EH (cell line): Measurements from ENCODE around the gene AKR1C1.
"Not testable (repeated sequence)": the region's sequence is repeated elsewhere in the genome, so short reads cannot be mapped to it uniquely, and the experiment has no call there.

Source experiments
- DNase-seq: peaks from one replicate; pipeline ENCODE4 v3.0.0-alpha.2; 2015; ENCODE audit warnings: low read depth

The AKR1C1 gene

GRCh38 chr10:4983615-4984216 is 20.5 kb downstream of the AKR1C1 start:
- no peak for DNase-seq

- DNase-seq = no peak
These were observed 21.0 kb downstream of the AKR1C1 start for GRCh38 chr10:4984223-4984622.

- peak; percentile 4 for DNase-seq
These were observed 21.9 kb downstream of the AKR1C1 start for GRCh38 chr10:4984971-4985594.

GRCh38 chr10:4988000-4988641 is 24.9 kb downstream of the AKR1C1 start:
- DNase-seq = not testable (repeated sequence)

GRCh38 chr10:4990217-4990616 is 27.0 kb downstream of the AKR1C1 start:
- no peak for DNase-seq

- DNase-seq = not testable (repeated sequence)
These were observed 28.2 kb downstream of the AKR1C1 start for GRCh38 chr10:4991463-4991862.

- not testable (repeated sequence) for DNase-seq
These were observed 29.3 kb downstream of the AKR1C1 start for GRCh38 chr10:4992564-4992963.

- not testable (repeated sequence) for DNase-seq
These were observed 31.0 kb downstream of the AKR1C1 start for GRCh38 chr10:4994260-4994659.

GRCh38 chr10:4998671-4999070 is 35.5 kb downstream of the AKR1C1 start:
- DNase-seq = no peak

GRCh38 chr10:5002013-5002727 is 39.0 kb downstream of the AKR1C1 start:
- no peak for DNase-seq

- peak; percentile 9 for DNase-seq
These were observed 40.2 kb downstream of the AKR1C1 start, which contains the start of gene AKR1C2 for GRCh38 chr10:5003127-5004029. AKR1C2 (minus strand) TSS chr10:5003857; CDS start chr10:5003835, 22 bp downstream.

GRCh38 chr10:5004030-5004385 is 40.8 kb downstream of the AKR1C1 start:
- not testable (repeated sequence) for DNase-seq

- DNase-seq = not testable (repeated sequence)
These were observed 41.3 kb downstream of the AKR1C1 start for GRCh38 chr10:5004501-5004900.

- not testable (repeated sequence) for DNase-seq
These were observed 45.8 kb downstream of the AKR1C1 start for GRCh38 chr10:5008857-5009548.

GRCh38 chr10:5010043-5010442 is 46.8 kb downstream of the AKR1C1 start:
- not testable (repeated sequence) for DNase-seq

- not testable (repeated sequence) for DNase-seq
These were observed 48.2 kb downstream of the AKR1C1 start for GRCh38 chr10:5011392-5011791.

- DNase-seq = no peak
These were observed 49.4 kb downstream of the AKR1C1 start for GRCh38 chr10:5012595-5012994.

GRCh38 chr10:5013385-5013784 is 50.2 kb downstream of the AKR1C1 start:
- DNase-seq = no peak

GRCh38 chr10:5014200-5014910 is 51.1 kb downstream of the AKR1C1 start:
- not testable (repeated sequence) for DNase-seq

- DNase-seq = peak; percentile 6
These were observed 51.7 kb downstream of the AKR1C1 start for GRCh38 chr10:5014936-5015335.
